Right atrium auricular region (tissue), 2 donors: Measurements from ENCODE around the gene HYKK. TPM values are rescaled to one million over a fixed set of nuclear protein-coding genes. Genes with fewer than 3 reads are reported as not detected.
A peak's percentile ranks its signal among the peaks of the same experiment; 100 is the strongest.
"Not testable (repeated sequence)": the region's sequence is repeated elsewhere in the genome, so short reads cannot be mapped to it uniquely, and the experiment has no call there.

Experiments
- DNase-seq: peaks from one replicate; pipeline ENCODE4 v3.0.0-alpha.2; 2019; ENCODE audit warnings: low spot score
- H3K27ac ChIP-seq, 2 donors: fragments of 200-600 bp; sonication (generic); 1 replicate in 1 of 2; 2 replicates in 1 of 2; pipeline ENCODE4 v1.5.1; 2016 to 2019
- H3K27me3 ChIP-seq, 2 donors: fragments of 200-600 bp; sonication (generic); one replicate each; pipeline versions ENCODE4 v1.5.1 to v1.6.0; 2017 to 2019
- H3K36me3 ChIP-seq: fragments of 200-600 bp; sonication (generic); one replicate; pipeline ENCODE4 v1.5.1; 2016
- H3K4me1 ChIP-seq, 2 donors: fragments of 200-600 bp; sonication (generic); one replicate each; pipeline versions ENCODE4 v1.5.1 to v1.6.0; 2017 to 2019
- H3K4me3 ChIP-seq, 2 donors: fragments of 200-600 bp; sonication (generic); 1 replicate in 1 of 2; 2 replicates in 1 of 2; pipeline ENCODE4 v1.5.1; 2017 to 2019; ENCODE audit warnings: mild to moderate bottlenecking in 1 of 2, moderate library complexity in 1 of 2
- H3K9me3 ChIP-seq, 2 donors: fragments of 200-600 bp; sonication (generic); one replicate each; pipeline ENCODE4 v1.5.1; 2019
- total RNA-seq, 2 donors: library from RNA; depleted of rRNA; stranded (reverse); fragments of >200 nt; gene quantifications; one replicate each; pipeline ENCODE4 v1.1.0, GENCODE V29; 2016
- TF ChIP-seq, protein P1 (sequence below), 2 donors: fragments of 200-600 bp; sonication (generic); IDR thresholded peaks; one replicate each; pipeline ENCODE4 v1.5.1; 2019; ENCODE audit warnings: antibody characterized with exemption in 2 of 2

The HYKK gene
- total RNA-seq, 2 donors from 2014 or later, result 6.1 to 12.5 TPM

DNA sequence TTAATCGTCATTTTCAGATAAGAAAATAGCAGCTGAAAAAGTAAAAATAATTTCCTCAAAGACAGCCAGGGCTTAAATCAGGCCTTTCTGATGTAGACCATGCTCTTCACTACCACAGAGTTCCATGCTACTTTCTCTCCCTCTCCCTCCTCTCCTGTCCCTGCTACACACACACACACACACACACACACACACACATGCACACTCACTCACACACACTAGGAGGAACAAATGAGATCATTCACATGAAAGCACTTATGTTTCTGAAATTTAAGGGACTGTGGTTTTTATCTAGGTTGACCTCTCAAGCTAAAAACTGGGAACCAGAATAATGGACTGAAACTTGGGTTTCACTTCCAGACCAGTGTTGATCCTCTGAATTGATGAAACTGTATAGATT is 28.8 kb downstream of the HYKK start:
- DNase-seq, result no peak
- no peaks in the 10 kb centered on the region for H3K9me3 ChIP-seq
- TF ChIP-seq, protein P1, sequence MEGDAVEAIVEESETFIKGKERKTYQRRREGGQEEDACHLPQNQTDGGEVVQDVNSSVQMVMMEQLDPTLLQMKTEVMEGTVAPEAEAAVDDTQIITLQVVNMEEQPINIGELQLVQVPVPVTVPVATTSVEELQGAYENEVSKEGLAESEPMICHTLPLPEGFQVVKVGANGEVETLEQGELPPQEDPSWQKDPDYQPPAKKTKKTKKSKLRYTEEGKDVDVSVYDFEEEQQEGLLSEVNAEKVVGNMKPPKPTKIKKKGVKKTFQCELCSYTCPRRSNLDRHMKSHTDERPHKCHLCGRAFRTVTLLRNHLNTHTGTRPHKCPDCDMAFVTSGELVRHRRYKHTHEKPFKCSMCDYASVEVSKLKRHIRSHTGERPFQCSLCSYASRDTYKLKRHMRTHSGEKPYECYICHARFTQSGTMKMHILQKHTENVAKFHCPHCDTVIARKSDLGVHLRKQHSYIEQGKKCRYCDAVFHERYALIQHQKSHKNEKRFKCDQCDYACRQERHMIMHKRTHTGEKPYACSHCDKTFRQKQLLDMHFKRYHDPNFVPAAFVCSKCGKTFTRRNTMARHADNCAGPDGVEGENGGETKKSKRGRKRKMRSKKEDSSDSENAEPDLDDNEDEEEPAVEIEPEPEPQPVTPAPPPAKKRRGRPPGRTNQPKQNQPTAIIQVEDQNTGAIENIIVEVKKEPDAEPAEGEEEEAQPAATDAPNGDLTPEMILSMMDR (IDR thresholded peaks at IDR 0.05), result no peak
- H3K27me3 ChIP-seq, result no peaks in the 10 kb centered on the region
- peaks cover 0 to 6% of the 10 kb centered on the region in 2 donors for H3K4me1 ChIP-seq
- no peak overlapping the region for H3K4me3 ChIP-seq
- peak overlapping the region in 1 of 2 donors; percentile 79 for H3K27ac ChIP-seq
- no peaks in the 10 kb centered on the region for H3K36me3 ChIP-seq

DNA sequence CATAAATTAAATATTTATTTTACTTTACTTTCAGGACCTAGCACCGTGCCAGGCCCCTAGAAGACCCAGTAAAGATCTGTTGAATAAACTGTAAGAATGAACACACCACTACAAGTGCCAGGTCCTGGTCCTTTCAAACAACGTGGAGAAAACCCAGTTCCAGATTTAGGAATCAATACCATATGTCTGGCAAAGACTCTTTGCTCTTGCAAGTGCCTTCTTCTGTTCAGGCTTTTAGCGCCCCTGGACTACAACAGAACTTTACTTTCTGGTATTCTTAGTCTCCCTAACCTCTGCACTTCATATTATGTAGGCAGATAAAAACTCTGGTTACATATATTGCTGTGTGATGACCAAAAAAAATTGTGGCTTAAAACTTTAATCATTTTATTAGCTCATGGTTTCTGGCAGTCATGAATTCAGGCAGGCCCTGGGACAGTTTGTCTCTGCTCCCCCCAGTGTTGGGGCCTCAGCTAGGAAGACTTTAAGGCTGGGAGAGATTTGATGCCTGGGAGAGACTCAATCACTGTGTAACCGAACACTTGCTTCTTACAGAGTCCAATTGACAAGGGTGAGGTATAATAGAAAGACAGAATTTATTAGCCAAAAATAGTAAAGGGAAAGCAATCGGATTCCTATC is 30.0 kb downstream of the HYKK start:
- TF ChIP-seq, protein P1 (IDR thresholded peaks at IDR 0.05), result no peak
- no peak overlapping the region for H3K4me3 ChIP-seq
- no peaks in the 10 kb centered on the region for H3K27me3 ChIP-seq
- peaks cover 0 to 19% of the 10 kb centered on the region in 2 donors for H3K4me1 ChIP-seq
- peak overlapping the region; percentile 51 to 79 for H3K27ac ChIP-seq
- no peak for DNase-seq
- H3K9me3 ChIP-seq, result no peaks in the 10 kb centered on the region
- peaks cover 3% of the 10 kb centered on the region for H3K36me3 ChIP-seq

DNA sequence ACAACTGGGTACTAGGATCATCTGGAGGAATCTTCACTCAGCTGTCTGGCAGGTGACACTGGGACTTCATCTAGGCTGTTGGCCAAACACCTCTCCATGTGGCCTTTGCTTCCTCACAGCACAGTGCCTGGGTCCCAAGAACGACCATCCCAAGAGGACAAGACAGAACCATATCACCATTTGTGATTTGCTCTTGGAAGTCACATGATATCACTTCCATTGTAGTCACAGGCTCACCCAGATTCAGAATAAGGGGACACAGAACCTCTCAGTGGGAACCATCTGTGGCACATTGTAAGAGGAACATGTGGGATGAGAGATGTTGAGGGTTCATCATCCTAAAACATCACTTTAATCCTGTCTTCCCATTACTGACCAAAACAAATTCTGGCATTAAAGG is 31.0 kb downstream of the HYKK start:
- peaks cover 0 to 28% of the 10 kb centered on the region in 2 donors for H3K4me1 ChIP-seq
- H3K4me3 ChIP-seq, result no peak overlapping the region
- no peak for DNase-seq
- H3K9me3 ChIP-seq, result no peaks in the 10 kb centered on the region
- H3K36me3 ChIP-seq, result peaks cover 12% of the 10 kb centered on the region
- TF ChIP-seq, protein P1 (IDR thresholded peaks at IDR 0.05), result no peak
- H3K27me3 ChIP-seq, result no peaks in the 10 kb centered on the region
- H3K27ac ChIP-seq, result peak overlapping the region; percentile 51 to 79

DNA sequence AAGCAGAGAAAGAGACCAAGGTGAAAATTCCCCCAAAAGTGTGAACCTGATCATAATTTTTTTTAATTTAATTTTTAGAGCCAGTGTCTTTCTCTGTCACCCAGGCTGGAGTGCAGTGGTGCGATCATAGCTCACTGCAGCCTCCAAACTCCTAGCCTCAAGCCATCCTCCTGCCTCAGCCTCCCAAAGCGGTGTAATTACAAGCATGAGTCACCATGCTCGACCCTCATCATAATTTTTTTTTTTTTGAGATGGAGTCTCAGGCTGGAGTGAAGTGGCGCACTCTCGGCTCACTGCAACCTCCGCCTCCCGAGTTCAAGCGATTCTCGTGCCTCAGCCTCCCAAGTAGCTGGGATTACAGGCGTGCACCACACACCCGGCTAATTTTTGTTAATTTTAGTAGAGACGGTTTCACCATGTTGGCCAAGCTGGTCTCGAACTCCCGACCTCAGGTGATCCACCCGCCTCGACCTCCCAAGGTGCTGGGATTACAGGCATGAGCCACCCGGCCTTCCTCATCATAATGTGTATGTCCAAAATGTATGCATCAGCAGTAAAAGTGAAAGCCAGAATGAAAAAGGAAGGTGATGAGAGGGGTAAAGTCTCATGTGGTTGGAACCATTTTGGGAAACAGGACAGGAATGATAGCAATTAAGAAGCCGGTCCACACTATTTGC is 32.2 kb downstream of the HYKK start:
- not testable (repeated sequence) for H3K9me3 ChIP-seq, H3K27me3 ChIP-seq, DNase-seq
- peak overlapping the region; percentile 66 to 79 for H3K4me3 ChIP-seq
- H3K36me3 ChIP-seq, result peaks cover 19% of the 10 kb centered on the region
- H3K4me1 ChIP-seq, result peaks cover 0 to 28% of the 10 kb centered on the region in 2 donors
- H3K27ac ChIP-seq, result peak overlapping the region; percentile 96

DNA sequence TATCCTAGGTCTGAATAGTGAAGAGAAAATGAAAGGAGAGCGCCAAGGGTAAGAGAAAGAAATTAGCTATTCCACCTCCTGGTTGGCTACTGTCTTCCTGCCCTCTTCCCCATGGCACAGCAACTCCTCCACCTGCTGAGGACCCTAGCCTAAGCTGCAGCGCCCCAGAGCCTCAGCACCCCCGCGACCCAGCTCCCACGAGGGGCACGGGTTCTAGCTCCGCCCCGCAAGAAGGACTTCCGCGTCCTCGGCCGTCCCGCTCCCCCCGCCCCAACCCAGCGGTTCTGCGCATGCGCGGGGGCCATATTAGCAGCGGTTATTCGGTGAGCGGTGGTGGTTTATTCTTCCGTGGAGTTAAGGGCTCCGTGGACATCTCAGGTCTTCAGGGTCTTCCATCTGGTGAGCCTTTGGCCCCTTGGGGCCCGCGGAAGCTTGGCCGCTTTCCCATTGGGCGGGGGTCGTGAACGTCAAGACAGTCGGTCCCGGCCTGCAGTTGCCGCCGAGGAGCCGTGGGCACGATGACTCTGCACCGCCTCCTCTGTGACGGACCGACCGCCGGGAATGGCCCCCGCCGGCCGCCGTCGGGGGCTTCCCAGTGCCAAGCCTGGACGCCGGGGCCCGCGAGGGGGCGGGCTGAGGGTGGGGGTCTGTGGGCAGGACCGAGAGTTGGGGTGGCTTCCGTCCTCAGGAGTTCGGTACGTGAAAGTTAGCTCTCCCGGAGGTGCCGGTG is 32.9 kb downstream of the HYKK start, which contains the start of gene PSMA4:
PSMA4 (plus strand) TSS at position 304 of the 730 bp plus-strand sequence. CDS start 1,484 bp downstream, outside the sequence.
- H3K36me3 ChIP-seq, result peaks cover 26% of the 10 kb centered on the region
- H3K4me3 ChIP-seq, result peak within 1 kb of the TSS; percentile 66 to 79
- H3K27me3 ChIP-seq, result no peaks in the 10 kb centered on the region
- TF ChIP-seq, protein P1 (IDR thresholded peaks at IDR 0.05), result peak in 1 of 2 donors; percentile 60
- H3K27ac ChIP-seq, result peak within 1 kb of the TSS; percentile 96
- peaks cover 0 to 28% of the 10 kb centered on the region in 2 donors for H3K4me1 ChIP-seq
- DNase-seq, result peak; percentile 93
- H3K9me3 ChIP-seq, result no peaks in the 10 kb centered on the region
